Epithelial cell of alveolus of lung (primary cell): ENCODE data around the gene THEMIS. TPM values are rescaled to one million over a fixed set of nuclear protein-coding genes. Genes with fewer than 3 reads are reported as not detected.

Experiments
- total RNA-seq: library from RNA; depleted of rRNA; stranded (reverse); fragments of >200 nt; gene quantifications from 2 replicates; pipeline ENCODE4 v1.2.1, GENCODE V29; 2015

THEMIS gene
- total RNA-seq, result 0.13 TPM in 1 of 2 replicates, not detected in the other

DNA sequence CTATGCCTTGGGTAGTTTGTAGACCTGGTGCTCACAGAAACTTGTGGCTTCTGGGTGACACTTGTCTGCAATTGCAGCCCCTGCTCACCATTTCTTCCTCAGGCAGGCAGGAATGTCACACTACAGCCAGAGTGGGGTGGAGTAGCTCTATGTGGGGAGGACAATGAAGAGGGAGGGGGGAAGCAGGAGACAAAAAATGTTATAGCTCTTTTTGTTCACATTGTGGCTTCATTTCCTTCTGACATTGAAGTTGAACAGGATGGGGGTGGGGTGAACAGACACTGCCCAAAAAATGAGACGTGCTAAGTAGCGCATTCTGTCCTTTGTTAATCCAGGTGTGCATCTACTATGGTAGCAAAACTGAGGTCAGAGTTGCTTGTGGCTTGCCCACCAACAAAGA lies at the start of gene THEMIS:
Gene THEMIS (minus strand): TSS at position 124 of the 400 bp plus-strand sequence. CDS start 126 bp downstream, outside the sequence.

